Naive thymus-derived CD8-positive, alpha-beta T cell (primary cell): ENCODE data around the gene COL23A1. TPM values are rescaled to one million over a fixed set of nuclear protein-coding genes. Genes with fewer than 3 reads are reported as not detected.

Source experiments
- ATAC-seq, 2 donors: fragments of 150-1000 bp; cut with Tn5 transposase in 1 of 2; sonication (Bioruptor Pico), chemical (Tn5 transposase) in 1 of 2; 1 replicate in 1 of 2; 2 replicates in 1 of 2; pipeline ENCODE4 v1.10.0; 2021; ENCODE audit warnings: mild to moderate bottlenecking in 2 of 2, moderate library complexity in 2 of 2
- POLR2A ChIA-PET: fragments of 350-600 bp; sonication (Branson Sonifier 250); formaldehyde crosslinking; loops from one replicate; lab custom pipeline; 2021; ENCODE audit warnings: antibody characterized with exemption; lab: Charles Lee
- DNase-seq, 10 donors: peaks; one replicate each; pipeline versions ENCODE4 v3.0.0 to v3.0.0-alpha.2; 2020 to 2022
- H3K27ac Mint-ChIP-seq, 10 donors: one replicate each; pipeline ENCODE4 v1.8.0; 2020 to 2022; ENCODE audit warnings: mild to moderate bottlenecking in 10 of 10, mixed read lengths in 10 of 10, moderate library complexity in 4 of 10, inconsistent platforms in 1 of 10
- H3K27me3 Mint-ChIP-seq, 5 donors: one replicate each; pipeline ENCODE4 v1.8.0; 2021 to 2022; ENCODE audit warnings: mixed read lengths in 5 of 5
- H3K36me3 Mint-ChIP-seq, 3 donors: one replicate each; pipeline ENCODE4 v1.8.0; 2020 to 2022; ENCODE audit warnings: mixed read lengths in 3 of 3, mild to moderate bottlenecking in 2 of 3, inconsistent platforms in 1 of 3
- H3K4me1 Mint-ChIP-seq, 4 donors: one replicate each; pipeline ENCODE4 v1.8.0; 2021 to 2022; ENCODE audit warnings: mixed read lengths in 4 of 4
- H3K4me3 Mint-ChIP-seq, 10 donors: one replicate each; pipeline ENCODE4 v1.8.0; 2020 to 2022; ENCODE audit warnings: mild to moderate bottlenecking in 10 of 10, mixed read lengths in 10 of 10, moderate library complexity in 6 of 10, inconsistent platforms in 1 of 10
- H3K9me3 Mint-ChIP-seq, 9 donors: one replicate each; pipeline ENCODE4 v1.8.0; 2020 to 2022; ENCODE audit warnings: mixed read lengths in 9 of 9, mild to moderate bottlenecking in 3 of 9, inconsistent platforms in 1 of 9, moderate library complexity in 1 of 9
- polyA plus RNA-seq, 3 donors: library from polyadenylated mRNA; unstranded; fragments of 300-500 nt; fragmentation: Illumina TruSeq; gene quantifications; one replicate each; pipeline ENCODE4 v1.2.3, GENCODE V29; 2021
- total RNA-seq, 8 experiments: library from RNA in 2 of 8; stranded (reverse) in 2 of 8; gene quantifications; one replicate each; pipeline ENCODE4 v1.2.3 and lab custom pipeline; 2021 to 2026

Gene COL23A1
- total and polyA plus RNA-seq, 5 experiments from 2014 or later, result 0.10 to 0.51 (median 0.16) TPM; not detected in 2

GRCh38 chr5:178216088-178216534 is 374.1 kb downstream of the COL23A1 start:
- H3K9me3 Mint-ChIP-seq, result no peaks in the 10 kb centered on the region
- H3K4me3 Mint-ChIP-seq, result peak overlapping the region in 1 of 10 donors; percentile 1
- POLR2A ChIA-PET, result interaction anchor here (1.0 to 2.0 kb wide), 3 partner anchors 9 to 12 kb away, joined by 3 to 7 read pairs (median 6); partner anchors contain the start of gene HNRNPAB
- peak overlapping the region; percentile 9 to 81 (median 50) for H3K27ac Mint-ChIP-seq
- peaks cover 15 to 43% (median 33%) of the 10 kb centered on the region in 4 donors for H3K4me1 Mint-ChIP-seq
- ATAC-seq, result peak in 1 of 2 donors; percentile 23
- no peaks in the 10 kb centered on the region for H3K27me3 Mint-ChIP-seq
- DNase-seq, result no peak
- peaks cover 5 to 89% (median 11%) of the 10 kb centered on the region in 3 donors for H3K36me3 Mint-ChIP-seq

GRCh38 chr5:178215280-178216002 is 374.8 kb downstream of the COL23A1 start:
- DNase-seq (peak in 1 of 10 donors; percentile 32), ATAC-seq (no peak)
- Mint-ChIP-seq H3K36me3 (peaks cover 5 to 90% (median 13%) of the 10 kb centered on the region in 3 donors), H3K27ac (peak overlapping the region in 7 of 10 donors; percentile 9 to 76 (median 31)), H3K9me3 (no peaks in the 10 kb centered on the region), H3K4me3 (no peak overlapping the region), H3K27me3 (no peaks in the 10 kb centered on the region), H3K4me1 (peaks cover 12 to 37% (median 27%) of the 10 kb centered on the region in 4 donors)
- POLR2A ChIA-PET, result interaction anchor here (0.6 to 2.0 kb wide), 4 partner anchors 9 to 11 kb away, joined by 3 to 7 read pairs (median 4); partner anchors contain the start of gene HNRNPAB

GRCh38 chr5:178214160-178214803 is 375.9 kb downstream of the COL23A1 start:
- H3K27ac Mint-ChIP-seq, result peak overlapping the region in 9 of 10 donors; percentile 37 to 90 (median 57)
- no peaks in the 10 kb centered on the region for H3K9me3 Mint-ChIP-seq
- H3K27me3 Mint-ChIP-seq, result no peaks in the 10 kb centered on the region
- ATAC-seq, result no peak
- POLR2A ChIA-PET, result interaction anchor here (0.9 to 3.1 kb wide), 3 partner anchors 8 to 17 kb away, joined by 4 to 15 read pairs (median 6); partner anchors contain the start of gene HNRNPAB
- peak in 1 of 10 donors; percentile 50 for DNase-seq
- H3K4me3 Mint-ChIP-seq, result no peak overlapping the region
- peaks cover 5 to 90% (median 13%) of the 10 kb centered on the region in 3 donors for H3K36me3 Mint-ChIP-seq
- H3K4me1 Mint-ChIP-seq, result peaks cover 15 to 39% (median 31%) of the 10 kb centered on the region in 4 donors

DNA sequence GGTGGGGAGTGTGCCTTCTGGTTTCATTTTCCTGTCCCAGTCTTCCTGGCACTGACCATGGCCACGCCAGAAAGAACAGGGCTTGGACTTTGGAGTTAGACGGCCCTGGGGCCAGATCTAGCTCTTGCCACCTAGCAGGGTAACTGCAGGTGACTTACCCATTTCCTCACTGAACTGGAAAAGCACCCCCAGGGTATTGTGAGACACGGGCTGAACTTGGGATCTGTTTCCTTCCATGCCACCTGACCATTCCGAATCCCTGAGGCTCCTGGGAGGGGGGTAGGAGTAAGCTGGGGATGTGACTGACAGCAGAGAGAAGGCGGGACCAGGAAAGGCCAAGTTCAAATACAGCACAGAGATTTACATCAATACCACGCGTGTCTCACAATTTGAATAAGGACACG is 376.4 kb downstream of the COL23A1 start:
- H3K4me3 Mint-ChIP-seq, result no peak overlapping the region
- DNase-seq (peak in 1 of 10 donors; percentile 45), ATAC-seq (no peak)
- no peaks in the 10 kb centered on the region for H3K9me3 Mint-ChIP-seq
- H3K4me1 Mint-ChIP-seq, result peaks cover 16 to 44% (median 36%) of the 10 kb centered on the region in 4 donors
- peak overlapping the region in 7 of 10 donors; percentile 31 to 90 (median 65) for H3K27ac Mint-ChIP-seq
- H3K36me3 Mint-ChIP-seq, result peaks cover 5 to 90% (median 13%) of the 10 kb centered on the region in 3 donors
- H3K27me3 Mint-ChIP-seq, result no peaks in the 10 kb centered on the region
- POLR2A ChIA-PET, result interaction anchor here (0.9 to 3.1 kb wide), 4 partner anchors 8 to 25 kb away, joined by 3 to 15 read pairs (median 5); partner anchors contain the start of gene HNRNPAB

DNA sequence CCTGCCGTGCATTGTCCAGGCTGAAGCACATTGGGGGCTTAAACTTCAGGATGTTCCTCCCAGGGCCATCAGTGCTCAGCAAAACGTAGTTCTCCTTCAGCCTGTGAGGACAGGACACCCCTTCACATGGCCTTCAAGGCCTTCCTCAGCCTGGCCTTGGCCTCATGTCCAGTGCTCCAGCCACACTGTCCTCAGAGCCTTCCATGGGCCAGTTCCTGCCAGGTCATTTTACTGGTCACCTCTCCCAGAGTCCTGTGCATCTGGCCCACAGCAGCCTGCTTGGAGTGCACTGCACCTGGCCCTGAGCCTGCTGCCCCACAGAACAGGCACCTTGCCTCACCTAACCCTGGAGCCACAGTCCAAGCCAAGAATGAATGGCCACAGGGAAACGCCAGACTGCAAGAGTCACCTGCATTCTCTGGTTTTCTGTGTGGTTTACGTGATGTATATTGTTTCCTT is 377.2 kb downstream of the COL23A1 start:
- Mint-ChIP-seq H3K36me3 (peaks cover 5 to 92% (median 13%) of the 10 kb centered on the region in 3 donors), H3K4me1 (peaks cover 17 to 49% (median 40%) of the 10 kb centered on the region in 4 donors), H3K9me3 (no peaks in the 10 kb centered on the region), H3K4me3 (no peak overlapping the region), H3K27ac (peak overlapping the region in 8 of 10 donors; percentile 3 to 71 (median 36)), H3K27me3 (no peaks in the 10 kb centered on the region)
- ATAC-seq (no peak), DNase-seq (peak in 1 of 10 donors; percentile 43)
- POLR2A ChIA-PET, result interaction anchor here (1.2 to 3.1 kb wide), 2 partner anchors 9 to 26 kb away, joined by 3 to 15 read pairs; partner anchors contain the start of gene HNRNPAB

DNA sequence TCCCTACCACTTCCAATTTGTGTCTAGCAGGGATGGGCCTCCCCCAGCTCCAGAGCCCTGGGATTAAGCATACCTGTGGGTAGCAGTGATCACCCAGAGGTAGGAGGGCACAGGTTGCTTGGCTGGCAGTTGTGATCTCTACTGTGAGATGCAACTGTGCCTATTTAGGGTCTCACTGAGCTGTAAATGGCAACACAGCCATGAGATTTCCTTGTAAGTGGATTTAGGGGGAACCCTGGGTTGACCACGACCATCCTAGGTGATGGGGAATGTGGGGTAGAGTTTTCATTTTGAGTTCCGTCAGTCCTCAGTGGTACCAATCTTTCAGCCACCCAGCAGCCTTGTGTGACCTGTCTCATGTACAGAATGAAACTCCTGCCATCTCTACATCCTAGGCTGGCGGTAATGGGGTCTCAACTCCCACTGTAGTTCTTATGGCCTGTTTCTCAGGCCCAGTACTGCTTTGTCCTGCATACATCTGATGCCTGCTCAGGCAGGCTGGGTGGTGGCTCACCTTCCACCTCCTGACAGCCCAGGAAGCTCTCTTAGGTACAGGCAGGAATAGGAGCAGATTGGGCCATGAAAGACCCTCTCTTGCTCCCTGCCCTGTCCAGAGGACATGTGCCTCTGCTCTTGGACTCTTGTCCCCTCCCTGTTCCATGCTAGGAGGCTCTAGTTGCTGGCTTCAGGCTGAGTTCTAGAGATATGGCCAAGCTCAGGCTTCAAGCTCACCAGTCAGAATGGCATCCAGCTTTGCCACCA is 377.8 kb downstream of the COL23A1 start:
- H3K27me3 Mint-ChIP-seq, result no peaks in the 10 kb centered on the region
- peaks cover 5 to 95% (median 13%) of the 10 kb centered on the region in 3 donors for H3K36me3 Mint-ChIP-seq
- H3K4me1 Mint-ChIP-seq, result peaks cover 22 to 55% (median 46%) of the 10 kb centered on the region in 4 donors
- no peak overlapping the region for H3K4me3 Mint-ChIP-seq
- DNase-seq (peak in 1 of 10 donors; percentile 61), ATAC-seq (no peak)
- POLR2A ChIA-PET, result interaction anchor here (1.2 to 3.1 kb wide), 2 partner anchors 8 to 26 kb away, joined by 3 to 15 read pairs; partner anchors contain the start of gene HNRNPAB
- H3K9me3 Mint-ChIP-seq, result no peaks in the 10 kb centered on the region
- H3K27ac Mint-ChIP-seq, result peak overlapping the region in 5 of 10 donors; percentile 8 to 71 (median 33)

- DNase-seq, result peak in 1 of 10 donors; percentile 11
- peak overlapping the region in 8 of 10 donors; percentile 6 to 51 (median 26) for H3K27ac Mint-ChIP-seq
- POLR2A ChIA-PET, result interaction anchor here (3.1 kb wide), 1 partner anchor 7 kb away, joined by 15 read pairs; the partner anchor contains the start of gene HNRNPAB
- peaks cover 25 to 62% (median 53%) of the 10 kb centered on the region in 4 donors for H3K4me1 Mint-ChIP-seq
- peaks cover 3 to 95% (median 11%) of the 10 kb centered on the region in 3 donors for H3K36me3 Mint-ChIP-seq
- no peaks in the 10 kb centered on the region for H3K27me3 Mint-ChIP-seq
- H3K9me3 Mint-ChIP-seq, result no peaks in the 10 kb centered on the region
- no peak overlapping the region for H3K4me3 Mint-ChIP-seq
- no peak for ATAC-seq
These were observed 378.8 kb downstream of the COL23A1 start for GRCh38 chr5:178211095-178212048.

DNA sequence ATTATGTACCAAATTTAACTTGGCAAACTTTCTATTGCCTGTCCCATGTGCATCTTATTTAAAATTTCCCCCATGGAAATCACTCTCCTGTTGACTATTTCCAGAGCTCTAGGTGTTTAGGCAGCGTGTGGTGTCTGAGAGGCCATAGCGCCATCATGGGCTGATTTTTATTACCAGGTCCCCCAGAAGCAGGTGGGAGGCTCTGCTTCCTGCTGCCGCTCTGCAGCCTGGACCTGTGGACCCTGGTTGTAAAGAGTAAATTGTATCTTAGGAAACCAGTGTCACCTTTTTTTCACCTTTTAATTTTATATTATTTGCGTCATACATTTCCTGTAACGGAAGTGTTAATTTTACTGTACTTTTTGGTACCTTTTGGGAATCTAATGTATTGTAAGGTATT is 379.5 kb downstream of the COL23A1 start:
- Mint-ChIP-seq H3K27ac (peak overlapping the region in 1 of 10 donors; percentile 21), H3K27me3 (no peaks in the 10 kb centered on the region), H3K9me3 (no peaks in the 10 kb centered on the region), H3K4me1 (peaks cover 29 to 64% (median 54%) of the 10 kb centered on the region in 4 donors), H3K4me3 (no peak overlapping the region), H3K36me3 (peaks cover 0 to 95% (median 12%) of the 10 kb centered on the region in 3 donors)
- POLR2A ChIA-PET, result interaction anchor here (1.2 kb wide), 1 partner anchor 16 kb away, joined by 4 read pairs; no protein-coding TSS in a partner anchor
- ATAC-seq (no peak), DNase-seq (no peak)

DNA sequence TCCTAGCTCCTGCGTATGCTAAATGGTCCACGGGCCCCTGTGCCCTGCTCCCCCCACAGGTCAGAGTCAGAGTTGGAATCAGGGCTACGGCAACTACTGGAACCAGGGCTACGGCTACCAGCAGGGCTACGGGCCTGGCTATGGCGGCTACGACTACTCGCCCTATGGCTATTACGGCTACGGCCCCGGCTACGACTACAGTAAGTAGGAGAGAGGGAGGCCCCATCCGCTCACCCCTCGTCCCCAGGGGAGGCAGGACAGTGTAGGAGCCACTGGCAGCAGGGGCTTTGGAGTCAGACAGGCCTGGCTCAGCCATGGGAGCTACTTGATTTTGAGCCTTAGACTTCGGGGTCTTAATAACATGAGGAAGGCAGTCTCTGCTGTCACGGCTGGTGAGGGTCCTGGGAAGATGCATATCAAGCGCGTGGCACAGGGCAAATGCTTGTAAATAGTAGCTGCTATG is 380.1 kb downstream of the COL23A1 start:
- H3K4me3 Mint-ChIP-seq, result no peak overlapping the region
- ATAC-seq (no peak), DNase-seq (no peak)
- no peaks in the 10 kb centered on the region for H3K9me3 Mint-ChIP-seq
- H3K27me3 Mint-ChIP-seq, result no peaks in the 10 kb centered on the region
- POLR2A ChIA-PET, result interaction anchor here (0.8 to 1.2 kb wide), 2 partner anchors 17 to 20 kb away, joined by 4 to 5 read pairs; no protein-coding TSS in a partner anchor
- H3K36me3 Mint-ChIP-seq, result peaks cover 0 to 92% (median 12%) of the 10 kb centered on the region in 3 donors
- peaks cover 29 to 67% (median 54%) of the 10 kb centered on the region in 4 donors for H3K4me1 Mint-ChIP-seq
- H3K27ac Mint-ChIP-seq, result peak overlapping the region in 2 of 10 donors; percentile 21

GRCh38 chr5:178209334-178210072 is 380.7 kb downstream of the COL23A1 start:
- POLR2A ChIA-PET, result interaction anchor here (0.8 to 1.2 kb wide), 2 partner anchors 17 to 21 kb away, joined by 4 to 5 read pairs; no protein-coding TSS in a partner anchor
- H3K4me1 Mint-ChIP-seq, result peaks cover 27 to 68% (median 52%) of the 10 kb centered on the region in 4 donors
- H3K27ac Mint-ChIP-seq, result peak overlapping the region in 7 of 10 donors; percentile 14 to 71 (median 46)

More at GRCh38 chr5:178209334-178210072, 380.7 kb downstream of the COL23A1 start:
- Mint-ChIP-seq H3K4me3 (no peak overlapping the region), H3K27me3 (no peaks in the 10 kb centered on the region), H3K9me3 (no peaks in the 10 kb centered on the region), H3K36me3 (peaks cover 0 to 86% (median 12%) of the 10 kb centered on the region in 3 donors)
- ATAC-seq (no peak), DNase-seq (no peak)
